PFSK-1 (cell line): ENCODE measurements around the gene PJVK.

Experiments
- FOXP2 ChIP-seq: optimal IDR thresholded peaks from 2 replicates; pipeline ENCODE3; 2011; ENCODE audit warnings: borderline replicate concordance, control low read depth, inconsistent platforms; ENCODE audit not compliant: insufficient read depth; ENCODE audit errors: extremely low read length, extremely low read depth
- POLR2AphosphoS5 ChIP-seq: IDR thresholded peaks from 2 replicates; pipeline ENCODE4 v1.6.1; 2012; ENCODE audit warnings: low read depth, mild to moderate bottlenecking, control low read depth, low read length, moderate library complexity
- SIN3A ChIP-seq: IDR thresholded peaks from 2 replicates; pipeline ENCODE4 v1.6.1; 2012; ENCODE audit warnings: mild to moderate bottlenecking, low read length, moderate library complexity, borderline replicate concordance; ENCODE audit not compliant: insufficient read depth

DNA sequence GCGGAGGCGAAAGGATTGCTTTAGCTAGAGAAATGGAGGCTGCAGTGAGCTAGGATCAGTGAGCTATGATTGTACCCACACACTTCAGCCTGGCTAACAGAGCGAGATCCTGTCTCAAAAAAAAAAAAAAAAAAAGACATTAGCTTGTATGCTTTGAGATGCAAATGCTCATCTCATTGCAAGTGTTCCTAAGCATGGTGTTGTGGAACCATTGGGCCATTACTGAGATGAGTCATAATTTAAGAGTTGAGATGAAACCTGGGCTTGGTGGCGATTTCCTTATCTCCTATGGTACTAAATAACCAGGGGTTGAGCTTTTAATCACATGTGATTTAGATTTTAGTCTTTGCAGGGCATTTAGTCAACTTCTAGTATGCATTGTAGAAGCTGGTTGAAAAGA lies 31.3 kb downstream of the PJVK start:
- no peak for TF ChIP-seq FOXP2
- TF ChIP-seq POLR2AphosphoS5 = no peak
- no peak for TF ChIP-seq SIN3A
